ENCODE measurements around the gene MYO7B.
"Not testable (repeated sequence)": the region's sequence is repeated elsewhere in the genome, so short reads cannot be mapped to it uniquely, and the experiment has no call there.

The MYO7B gene

GRCh38 chr2:127566576-127566975 lies 31.1 kb downstream of the MYO7B start:
- no peaks in the 10 kb centered on the region for H3K36me3 ChIP-seq (ENCODE audit: low read depth)
- H3K27ac ChIP-seq (ENCODE audit: poor library complexity, severe bottlenecking), result no peak overlapping the region
- ATAC-seq (ENCODE audit: low read depth) (no peak; the same call in 2 of the 3 replicates), DNase-seq (ENCODE audit: low spot score) (no peak)
- no peaks in the 10 kb centered on the region for H3K27me3 ChIP-seq (ENCODE audit: insufficient read depth, poor library complexity, severe bottlenecking)
- H3K4me3 ChIP-seq (ENCODE audit: severe bottlenecking), result no peak overlapping the region
- H3K9me3 ChIP-seq (ENCODE audit: severe bottlenecking), result no peaks in the 10 kb centered on the region
- no peaks in the 10 kb centered on the region for H3K4me1 ChIP-seq (ENCODE audit: insufficient read depth, poor library complexity, severe bottlenecking)
- no peak for TF ChIP-seq CTCF (IDR thresholded peaks at IDR 0.05; ENCODE audit: poor library complexity, severe bottlenecking)

- no peak for DNase-seq (ENCODE audit: low spot score)
- Histone ChIP-seq H3K9me3 (ENCODE audit: severe bottlenecking) (no peaks in the 10 kb centered on the region), H3K36me3 (ENCODE audit: low read depth) (no peaks in the 10 kb centered on the region), H3K27ac (ENCODE audit: poor library complexity, severe bottlenecking) (no peak overlapping the region), H3K4me1 (ENCODE audit: insufficient read depth, poor library complexity, severe bottlenecking) (no peaks in the 10 kb centered on the region), H3K27me3 (ENCODE audit: insufficient read depth, poor library complexity, severe bottlenecking) (no peaks in the 10 kb centered on the region), H3K4me3 (ENCODE audit: severe bottlenecking) (no peak overlapping the region)
- no peak for TF ChIP-seq CTCF (IDR thresholded peaks at IDR 0.05; ENCODE audit: poor library complexity, severe bottlenecking)
- no peak for ATAC-seq (ENCODE audit: low read depth)
These were observed 31.9 kb downstream of the MYO7B start for GRCh38 chr2:127567351-127567854.

- ATAC-seq (ENCODE audit: low read depth), result no peak
- H3K27ac ChIP-seq (ENCODE audit: poor library complexity, severe bottlenecking), result no peak overlapping the region
- H3K4me1 ChIP-seq (ENCODE audit: insufficient read depth, poor library complexity, severe bottlenecking), result no peaks in the 10 kb centered on the region
- H3K36me3 ChIP-seq (ENCODE audit: low read depth), result no peaks in the 10 kb centered on the region
- H3K9me3 ChIP-seq (ENCODE audit: severe bottlenecking), result no peaks in the 10 kb centered on the region
- no peak for DNase-seq (ENCODE audit: low spot score)
- H3K4me3 ChIP-seq (ENCODE audit: severe bottlenecking), result no peak overlapping the region
- no peaks in the 10 kb centered on the region for H3K27me3 ChIP-seq (ENCODE audit: insufficient read depth, poor library complexity, severe bottlenecking)
- TF ChIP-seq CTCF (IDR thresholded peaks at IDR 0.05; ENCODE audit: poor library complexity, severe bottlenecking), result no peak
These were observed 32.6 kb downstream of the MYO7B start for GRCh38 chr2:127568128-127568527.

- no peak for TF ChIP-seq CTCF (IDR thresholded peaks at IDR 0.05; ENCODE audit: poor library complexity, severe bottlenecking)
- no peak overlapping the region for H3K27ac ChIP-seq (ENCODE audit: poor library complexity, severe bottlenecking)
- no peaks in the 10 kb centered on the region for H3K36me3 ChIP-seq (ENCODE audit: low read depth)
- no peaks in the 10 kb centered on the region for H3K4me1 ChIP-seq (ENCODE audit: insufficient read depth, poor library complexity, severe bottlenecking)
- ATAC-seq (ENCODE audit: low read depth) (no peak), DNase-seq (ENCODE audit: low spot score) (no peak)
- no peaks in the 10 kb centered on the region for H3K27me3 ChIP-seq (ENCODE audit: insufficient read depth, poor library complexity, severe bottlenecking)
- no peak overlapping the region for H3K4me3 ChIP-seq (ENCODE audit: severe bottlenecking)
- no peaks in the 10 kb centered on the region for H3K9me3 ChIP-seq (ENCODE audit: severe bottlenecking)
These were observed 34.2 kb downstream of the MYO7B start for GRCh38 chr2:127569666-127570065.

GRCh38 chr2:127570282-127571250 lies 35.1 kb downstream of the MYO7B start:
- no peaks in the 10 kb centered on the region for H3K36me3 ChIP-seq (ENCODE audit: low read depth)
- no peak for DNase-seq (ENCODE audit: low spot score)
- no peak overlapping the region for H3K4me3 ChIP-seq (ENCODE audit: severe bottlenecking)
- ATAC-seq (ENCODE audit: low read depth), result no peak
- no peaks in the 10 kb centered on the region for H3K4me1 ChIP-seq (ENCODE audit: insufficient read depth, poor library complexity, severe bottlenecking)
- H3K27ac ChIP-seq (ENCODE audit: poor library complexity, severe bottlenecking), result no peak overlapping the region
- no peaks in the 10 kb centered on the region for H3K9me3 ChIP-seq (ENCODE audit: severe bottlenecking)
- H3K27me3 ChIP-seq (ENCODE audit: insufficient read depth, poor library complexity, severe bottlenecking), result no peaks in the 10 kb centered on the region
- TF ChIP-seq CTCF (IDR thresholded peaks at IDR 0.05; ENCODE audit: poor library complexity, severe bottlenecking), result no peak

- not testable (repeated sequence) for H3K27me3 ChIP-seq (ENCODE audit: insufficient read depth, poor library complexity, severe bottlenecking); ATAC-seq (ENCODE audit: low read depth); H3K27ac ChIP-seq (ENCODE audit: poor library complexity, severe bottlenecking); H3K4me3 ChIP-seq (ENCODE audit: severe bottlenecking); H3K9me3 ChIP-seq (ENCODE audit: severe bottlenecking); H3K4me1 ChIP-seq (ENCODE audit: insufficient read depth, poor library complexity, severe bottlenecking); DNase-seq (ENCODE audit: low spot score); H3K36me3 ChIP-seq (ENCODE audit: low read depth)
These were observed 36.9 kb downstream of the MYO7B start for GRCh38 chr2:127572352-127572751.
